Suppressor macrophage treated with lipopolysaccharide for 4 hours (primary cell): ENCODE results near the gene PPM1E.
"Not testable (repeated sequence)": the region's sequence is repeated elsewhere in the genome, so short reads cannot be mapped to it uniquely, and the experiment has no call there.

Experiments used
- DNase-seq: peaks from one replicate; pipeline ENCODE4 v3.0.0-alpha.2; 2020

Gene PPM1E

DNA sequence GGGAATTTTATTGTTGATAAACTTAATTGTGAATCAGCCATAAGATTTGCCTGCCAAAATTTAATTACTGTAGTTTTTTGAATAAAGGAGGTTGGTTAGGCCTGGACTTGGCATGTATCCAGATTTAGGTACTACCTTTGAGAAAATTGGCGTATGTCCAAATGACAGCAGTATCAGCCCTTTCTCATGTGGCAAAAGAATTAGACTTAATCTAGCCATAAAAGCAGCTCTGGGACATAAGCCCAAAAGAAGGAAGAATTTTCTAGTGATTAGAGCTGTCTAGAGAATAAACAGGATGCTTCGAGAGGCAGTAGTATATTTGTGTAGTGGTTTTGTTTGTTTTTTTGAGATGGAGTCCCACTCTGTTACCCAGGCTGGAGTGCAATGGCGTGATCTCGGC lies 27.7 kb downstream of the PPM1E start:
- no peak for DNase-seq

GRCh38 chr17:58785097-58785496 lies 29.4 kb downstream of the PPM1E start:
- DNase-seq = no peak

DNA sequence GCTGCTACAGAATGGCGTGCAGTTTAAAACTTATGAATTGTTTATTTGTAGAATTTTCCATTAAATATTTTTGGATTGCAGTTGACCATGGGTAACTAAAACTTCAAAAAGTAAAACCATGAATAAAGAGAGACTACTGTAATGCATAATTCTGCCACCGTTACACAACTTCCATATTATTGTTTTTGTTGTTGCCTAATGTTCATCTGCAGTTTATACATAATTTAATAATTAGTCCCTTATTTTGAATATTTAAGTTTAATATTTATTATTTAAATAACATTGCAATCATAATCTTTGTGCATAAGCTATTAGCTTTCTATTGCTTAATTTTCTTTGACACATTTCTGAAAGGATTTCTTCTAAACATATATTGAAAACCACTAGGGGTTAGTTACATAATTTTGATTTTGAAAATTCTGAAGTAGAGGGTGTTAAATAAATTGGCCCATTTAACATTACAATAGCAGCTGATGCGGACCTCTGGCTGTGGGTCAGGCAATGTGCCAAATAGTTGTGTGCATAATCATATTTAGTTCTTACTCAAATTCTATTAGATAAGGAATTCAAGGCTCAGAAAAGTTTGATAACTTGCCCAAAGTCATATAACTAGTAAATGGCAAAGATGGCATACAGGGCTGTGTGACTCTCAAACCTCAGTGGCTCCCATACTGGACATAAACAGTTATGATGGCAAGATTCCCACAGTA lies 31.1 kb downstream of the PPM1E start:
- no peak for DNase-seq

DNA sequence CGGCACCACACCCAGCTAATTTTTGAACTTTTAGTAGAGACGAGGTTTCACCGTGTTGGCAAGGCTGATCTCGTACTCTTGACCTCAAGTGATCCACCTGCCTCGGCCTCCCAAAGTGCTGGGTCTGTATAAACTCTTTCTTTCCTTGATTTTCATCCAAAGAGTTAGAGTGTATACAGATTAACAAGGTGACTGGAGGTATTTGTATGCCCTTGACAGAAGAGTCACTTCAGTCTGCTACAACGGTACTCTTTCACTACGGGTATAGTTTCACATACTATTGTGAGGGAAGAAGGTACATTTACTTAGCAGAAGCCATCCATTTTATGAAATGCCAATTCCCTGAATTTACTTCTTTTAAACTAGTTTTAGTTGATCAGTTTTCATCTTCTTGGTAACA lies 32.5 kb downstream of the PPM1E start:
- DNase-seq = no peak

DNA sequence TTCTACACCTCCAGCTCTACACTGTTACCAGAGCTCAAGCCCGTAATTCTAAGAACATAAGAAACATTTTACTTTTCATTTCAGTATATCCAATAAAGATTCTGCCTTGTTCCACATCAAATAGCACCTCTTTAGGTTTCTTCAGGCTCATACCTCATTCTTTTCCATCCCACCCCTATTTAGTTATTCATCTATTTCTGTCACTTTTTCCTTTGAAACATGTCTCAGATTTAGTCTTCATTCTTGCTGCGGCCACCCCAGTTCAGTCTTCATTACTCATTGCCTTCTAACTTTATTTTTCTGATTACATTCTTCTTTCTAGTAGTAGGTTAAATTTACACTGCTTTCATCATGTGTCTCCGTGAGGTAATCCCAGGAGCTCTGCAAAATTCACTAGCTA lies 33.5 kb downstream of the PPM1E start:
- DNase-seq = no peak

- DNase-seq = no peak
Measured at GRCh38 chr17:58789831-58790230, 34.2 kb downstream of the PPM1E start.

DNA sequence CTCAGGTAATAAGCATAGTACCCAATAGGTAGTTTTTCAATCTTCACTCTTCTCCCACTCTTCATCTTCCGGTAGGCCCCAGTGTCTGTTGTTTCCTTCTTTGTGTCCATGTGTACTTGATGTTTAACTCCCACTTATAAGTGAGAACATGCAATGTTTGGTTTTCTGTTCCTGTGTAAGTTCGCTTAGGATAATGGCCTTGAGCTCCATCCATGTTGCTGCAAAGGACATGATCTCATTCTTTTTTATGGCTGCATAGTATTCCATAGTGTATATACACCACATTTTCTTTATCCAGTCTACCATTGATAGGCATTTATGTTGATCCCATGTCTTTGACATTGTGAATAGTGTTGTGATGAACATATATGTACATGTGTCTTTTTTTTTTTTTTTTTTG lies 38.9 kb downstream of the PPM1E start:
- DNase-seq = not testable (repeated sequence)

DNA sequence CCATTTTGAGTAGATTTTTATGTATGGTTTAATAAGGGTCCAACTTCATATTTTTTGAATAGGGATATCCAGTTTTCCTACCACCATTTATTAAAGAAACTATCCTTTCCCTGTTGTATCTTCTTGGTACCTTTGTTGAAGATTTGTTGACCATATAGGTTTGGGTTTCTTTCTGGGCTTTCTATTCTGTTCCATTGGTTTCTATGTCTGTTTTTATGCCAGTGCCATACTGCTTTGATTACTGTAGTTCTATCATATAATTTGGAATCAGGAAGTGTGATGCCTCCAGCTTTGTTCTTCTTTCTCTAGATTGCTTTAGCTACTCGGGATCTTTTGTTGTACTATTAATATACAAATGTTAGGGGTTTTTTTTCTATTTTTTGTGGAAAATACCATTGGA lies 46.5 kb downstream of the PPM1E start:
- no peak for DNase-seq

DNA sequence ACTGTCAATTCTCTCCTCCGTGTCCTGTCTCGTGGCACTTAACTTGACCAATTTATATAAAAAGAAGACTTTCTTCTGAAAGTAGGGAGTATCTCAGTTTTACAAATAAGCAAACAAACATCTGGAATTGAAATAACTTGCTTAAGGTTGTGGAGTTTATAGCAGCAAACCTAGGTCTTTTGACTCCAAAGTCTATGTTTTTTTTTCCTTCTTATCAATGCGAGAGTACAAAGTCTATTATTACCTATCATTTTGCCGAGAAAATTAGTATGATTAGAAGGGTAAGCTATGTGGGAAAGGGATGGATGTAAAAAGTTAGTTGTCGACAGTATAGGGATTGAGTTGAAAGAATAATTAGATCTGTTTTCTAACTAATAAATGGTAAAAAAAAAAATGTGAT lies 50.4 kb downstream of the PPM1E start:
- DNase-seq = no peak

- peak; percentile 2 for DNase-seq
Measured at GRCh38 chr17:58808609-58809563, 53.2 kb downstream of the PPM1E start.

DNA sequence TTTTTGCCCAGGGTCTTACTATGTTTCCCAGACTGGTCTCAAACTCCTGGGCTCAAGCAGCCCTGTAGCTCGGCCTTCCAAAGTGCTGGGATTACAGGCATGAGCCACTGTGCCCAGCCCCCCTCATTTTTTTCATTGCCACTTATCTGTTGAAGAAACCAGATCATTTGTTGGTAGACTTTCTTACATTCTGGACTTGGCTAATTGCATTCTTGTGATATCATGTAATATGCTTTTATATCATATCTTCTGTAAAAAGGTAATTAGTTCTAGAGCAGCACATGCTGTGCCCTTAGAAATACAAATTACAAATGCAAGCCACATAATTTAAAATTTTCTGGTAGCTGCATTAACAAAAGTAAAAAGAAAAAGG lies 53.9 kb downstream of the PPM1E start:
- DNase-seq = no peak

DNA sequence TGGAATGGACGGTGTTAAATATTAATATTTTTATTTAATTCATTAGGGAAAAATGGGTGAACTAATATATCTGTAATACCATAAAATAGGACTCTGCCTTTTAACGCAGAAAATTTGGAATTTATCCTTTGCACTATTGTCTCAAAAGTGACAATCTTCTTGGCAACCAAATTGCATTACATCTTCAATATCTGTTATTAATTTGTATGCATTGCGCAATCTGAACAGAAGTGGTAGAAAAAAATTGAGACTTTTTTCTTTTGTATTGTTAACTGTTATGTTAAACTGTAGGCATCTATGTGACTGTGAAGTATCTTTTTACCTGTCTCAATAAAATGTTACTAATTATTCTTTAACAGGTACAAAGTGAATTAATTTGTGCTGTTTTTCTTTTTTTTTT lies 55.6 kb downstream of the PPM1E start:
- DNase-seq = no peak

DNA sequence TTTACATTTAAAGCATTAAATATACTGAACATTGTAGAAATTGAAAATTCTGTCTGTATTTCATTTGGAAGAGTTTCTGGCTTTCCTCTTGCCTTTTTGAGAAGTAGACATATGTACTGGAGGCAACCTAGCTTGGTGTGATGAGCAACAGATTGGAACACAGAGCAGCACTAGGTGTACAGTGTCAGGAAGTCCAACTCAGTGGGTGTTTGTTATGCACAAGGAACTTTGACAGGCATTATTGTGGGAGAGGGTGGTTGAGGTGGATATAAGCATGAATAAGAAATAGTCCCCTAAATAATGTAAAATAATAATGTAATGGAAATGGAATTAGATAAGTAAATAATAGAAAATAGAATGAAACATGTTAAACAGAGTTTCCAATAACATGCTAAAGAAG lies 58.1 kb downstream of the PPM1E start:
- DNase-seq = no peak

GRCh38 chr17:58818654-58819053 lies 63.0 kb downstream of the PPM1E start:
- no peak for DNase-seq

DNA sequence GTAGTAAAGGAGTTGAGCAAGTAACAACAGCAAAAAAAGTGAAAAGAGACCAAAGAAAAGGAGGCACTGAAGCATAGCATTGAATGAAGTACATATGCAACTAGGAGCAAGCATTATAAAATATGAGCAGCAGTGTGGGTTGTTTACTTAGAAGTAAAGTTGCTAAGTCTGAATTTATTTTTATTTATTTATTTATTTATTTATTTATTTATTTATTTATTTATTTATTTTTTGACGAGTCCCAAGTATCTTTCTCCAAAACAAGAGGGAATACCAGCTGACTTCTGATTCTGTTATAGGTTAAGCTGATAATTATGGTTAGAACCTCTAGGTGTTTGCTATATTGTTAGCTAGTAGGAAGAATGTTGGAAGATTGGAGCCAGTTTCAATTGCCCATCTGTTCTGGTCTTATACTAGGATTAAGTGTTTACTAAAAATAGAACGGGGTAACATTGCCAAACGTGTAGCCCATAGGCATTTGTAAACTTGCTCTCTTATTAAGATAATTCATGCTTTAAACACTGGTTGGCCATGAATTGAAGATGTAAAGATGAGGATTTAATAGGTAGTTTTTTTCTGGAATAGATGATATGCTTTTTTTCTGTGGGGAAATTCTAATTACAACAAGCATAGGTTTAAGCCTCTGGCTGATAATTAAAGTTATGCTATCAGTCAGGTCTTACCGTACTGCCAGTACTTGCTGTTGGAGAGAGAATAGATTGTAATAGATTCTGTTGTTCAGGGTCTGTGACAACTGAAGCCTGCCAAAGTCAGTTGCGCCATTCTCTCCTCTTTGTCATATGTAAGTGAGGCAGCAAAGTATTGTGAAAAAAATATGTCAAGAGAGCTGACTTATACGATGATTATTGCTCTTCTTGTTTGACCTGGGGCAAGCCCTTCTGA lies 66.7 kb downstream of the PPM1E start:
- DNase-seq = peak; percentile 25

- no peak for DNase-seq
Measured at GRCh38 chr17:58823051-58823525, 67.4 kb downstream of the PPM1E start.

DNA sequence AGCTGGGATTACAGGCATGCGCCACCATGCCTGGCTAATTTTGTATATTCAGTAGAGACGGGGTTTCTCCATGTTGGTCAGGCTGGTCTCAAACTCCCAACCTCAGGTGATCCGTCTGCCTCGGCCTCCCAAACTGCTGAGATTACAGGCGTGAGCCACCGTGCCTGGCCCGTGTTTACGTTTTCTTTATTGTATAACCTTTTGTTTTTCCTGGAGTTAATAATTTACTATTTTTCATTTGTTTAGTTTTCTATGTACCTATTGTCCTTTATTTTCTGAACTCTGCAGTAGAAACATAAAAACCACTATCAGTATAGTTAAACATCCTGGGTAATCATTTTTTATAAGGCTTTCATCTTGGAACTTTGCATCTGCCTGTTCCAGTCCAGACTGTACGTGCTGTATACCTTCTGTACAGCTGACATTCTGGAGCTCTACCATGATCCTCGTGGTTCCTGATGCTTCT lies 73.6 kb downstream of the PPM1E start:
- DNase-seq = no peak

DNA sequence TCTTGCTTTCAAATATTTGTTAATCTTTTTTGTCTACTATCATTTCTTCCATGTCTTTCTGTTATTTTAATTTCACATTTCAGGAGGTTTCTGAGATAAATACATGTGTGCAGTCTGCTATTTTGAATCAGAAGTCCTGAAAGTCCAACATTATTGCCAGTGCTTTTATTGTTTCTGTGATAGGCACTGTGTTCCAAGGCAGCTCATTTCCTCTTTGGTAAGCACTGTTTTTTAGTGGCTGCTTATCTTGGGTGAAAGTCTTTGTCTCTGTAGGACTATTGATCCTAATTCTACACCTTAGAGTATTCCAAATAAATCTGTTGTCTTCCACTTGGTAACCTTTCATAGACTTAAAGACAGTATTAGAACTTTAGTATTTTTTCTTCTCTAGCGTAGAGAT lies 76.1 kb downstream of the PPM1E start:
- no peak for DNase-seq

DNA sequence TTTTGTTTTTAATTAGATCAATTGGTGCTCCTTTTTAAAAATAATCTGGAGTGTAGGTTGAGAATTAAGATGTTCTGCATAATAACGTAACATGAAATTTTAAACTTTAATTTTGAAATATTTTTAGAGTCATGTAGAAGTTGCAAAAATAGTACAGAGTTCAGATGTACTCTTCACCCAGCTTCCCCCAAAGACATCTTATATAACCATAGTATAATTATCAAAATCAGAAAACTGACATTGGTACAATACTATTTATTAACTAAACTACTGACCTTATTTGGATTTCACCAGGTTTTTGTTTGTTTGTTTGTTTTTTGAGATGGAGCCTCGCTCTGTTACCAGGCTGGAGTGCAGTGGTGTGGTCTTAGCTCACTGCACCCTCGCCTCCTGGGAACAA lies 76.9 kb downstream of the PPM1E start:
- DNase-seq = no peak

DNA sequence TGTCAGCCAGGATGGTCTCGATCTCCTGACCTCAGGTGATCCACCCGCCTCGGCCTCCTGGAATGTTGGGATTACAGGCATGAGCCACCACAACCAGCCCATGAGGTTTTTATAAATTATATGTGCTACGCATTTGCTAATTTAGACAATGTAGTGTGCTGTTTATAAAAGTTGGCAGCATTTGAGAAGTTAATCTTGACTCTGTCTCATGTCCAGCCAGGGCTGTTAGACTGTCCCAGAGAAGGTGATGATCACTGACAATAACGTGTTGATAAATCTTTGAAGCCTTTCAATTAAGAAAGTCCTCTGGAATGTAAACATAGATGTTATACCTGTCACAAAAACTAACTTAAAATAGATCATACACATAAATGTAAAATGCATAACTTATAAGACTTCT lies 82.0 kb downstream of the PPM1E start:
- no peak for DNase-seq

DNA sequence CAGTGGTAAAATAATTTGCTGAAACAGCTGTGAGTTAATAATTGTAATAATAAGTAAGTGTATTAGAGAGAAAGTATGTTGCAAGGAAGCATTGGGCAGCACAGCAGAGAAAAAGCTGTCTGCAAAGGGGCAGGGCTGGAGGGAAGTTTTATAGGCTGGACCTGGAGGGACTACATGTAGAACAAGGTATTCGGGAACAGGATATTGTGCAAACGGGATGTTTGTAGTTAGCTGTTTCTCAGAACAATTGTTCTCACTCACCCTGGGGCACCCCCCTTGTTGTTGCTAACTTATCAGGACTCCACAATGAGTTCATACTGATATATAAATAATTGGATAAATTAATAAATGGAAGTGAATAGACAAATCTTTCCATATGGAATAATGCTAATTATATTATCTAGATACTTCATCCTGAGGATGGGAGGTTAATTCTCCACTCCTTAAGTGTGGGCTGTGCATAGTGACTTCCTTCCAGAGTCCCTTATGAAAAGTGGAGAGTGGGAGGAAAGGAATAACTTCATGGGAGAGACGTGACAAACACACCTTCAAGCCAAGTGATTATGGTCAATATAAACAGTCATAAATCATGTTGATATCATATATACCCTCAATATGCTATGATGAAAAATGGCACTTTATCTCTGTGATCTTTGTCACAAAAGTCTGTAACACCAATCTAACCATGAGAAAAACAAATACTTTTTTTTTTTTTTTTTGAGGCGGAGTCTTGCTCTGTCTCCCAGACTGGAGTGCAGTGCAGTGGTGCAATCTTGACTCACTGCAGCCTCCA lies 85.4 kb downstream of the PPM1E start:
- DNase-seq = no peak

- DNase-seq = not testable (repeated sequence)
Measured at GRCh38 chr17:58846413-58846812, 90.8 kb downstream of the PPM1E start.
